Thyroid gland (tissue), 4 donors: ENCODE measurements around the gene BABAM1. TPM values are rescaled to one million over a fixed set of nuclear protein-coding genes. Genes with fewer than 3 reads are reported as not detected.
"Not testable (repeated sequence)": the region's sequence is repeated elsewhere in the genome, so short reads cannot be mapped to it uniquely, and the experiment has no call there.

ENCODE experiments used
- DNase-seq, 2 donors: peaks; one replicate each; pipeline ENCODE4 v3.0.0-alpha.2; 2019
- H3K27ac ChIP-seq, 3 donors: fragments of 200-600 bp; sonication (generic); 1 replicate in 2 of 3; 2 replicates in 1 of 3; pipeline ENCODE4 v1.5.1; 2016 to 2019; ENCODE audit warnings: mild to moderate bottlenecking in 1 of 3, moderate library complexity in 1 of 3
- H3K27me3 ChIP-seq: fragments of 200-600 bp; sonication (generic); one replicate; pipeline ENCODE4 v1.5.1; 2019
- H3K36me3 ChIP-seq, 2 donors: fragments of 200-600 bp; sonication (generic); one replicate each; pipeline ENCODE4 v1.5.1; 2016 to 2019
- H3K4me1 ChIP-seq, 2 donors: fragments of 200-600 bp; sonication (generic); one replicate each; pipeline ENCODE4 v1.5.1; 2017 to 2019
- H3K4me3 ChIP-seq, 3 donors: fragments of 200-600 bp; sonication (generic); replicated peaks in 1 of 3; 1 replicate in 2 of 3; 2 replicates in 1 of 3; pipeline ENCODE4 v1.5.1; 2016; ENCODE audit warnings: mild to moderate bottlenecking in 1 of 3
- H3K9me3 ChIP-seq: fragments of 200-600 bp; sonication (generic); one replicate; pipeline ENCODE4 v1.5.1; 2017
- CTCF ChIP-seq, 6 experiments: fragments of 200-600 bp in 3 of 6; fragments of 450-650 bp in 3 of 6; sonication (generic) in 3 of 6; IDR thresholded peaks; one replicate each; pipeline ENCODE4 v1.5.1; 2016 to 2019; ENCODE audit warnings: antibody characterized with exemption in 6 of 6, mild to moderate bottlenecking in 2 of 6, inconsistent platforms in 1 of 6, moderate library complexity in 1 of 6
- POLR2A ChIP-seq, 2 donors: fragments of 450-650 bp; IDR thresholded peaks; one replicate each; pipeline ENCODE4 v1.6.1; 2017; ENCODE audit warnings: antibody characterized with exemption in 2 of 2, mild to moderate bottlenecking in 2 of 2, moderate library complexity in 1 of 2
- WGBS, 2 donors: methylation state at CpG; one replicate each; pipeline ENCODE4 v1.1.5; 2017; 5-methylcytosine and 5-hydroxymethylcytosine counted together
- intact Hi-C: fragments of 100-400 bp; cut with DNase I; formaldehyde crosslinking; loops from one replicate; pipeline ENCODE4 v1.15.1; 2023
- total RNA-seq, 4 donors: library from RNA; depleted of rRNA; stranded (reverse); fragments of >200 nt; gene quantifications; one replicate each; pipeline ENCODE4 v1.2.3, GENCODE V29; 2016

Gene BABAM1
- total RNA-seq, 4 donors from 2014 or later: 49.6 to 87.5 (median 71.1) TPM

- H3K4me3 ChIP-seq: no peak overlapping the region
- no peaks in the 10 kb centered on the region for H3K27me3 ChIP-seq
- TF ChIP-seq POLR2A (IDR thresholded peaks at IDR 0.05): no peak
- no peak for TF ChIP-seq CTCF (IDR thresholded peaks at IDR 0.05)
- DNase-seq: peak in 1 of 2 donors; percentile 18
- peaks cover 6 to 9% of the 10 kb centered on the region in 2 donors for H3K36me3 ChIP-seq
- 62 to 72% methylated on average over 12 of the region's 12 CpGs for WGBS, 2 donors
- H3K27ac ChIP-seq: peak overlapping the region in 1 of 3 donors; percentile 13
- peaks cover 5% of the 10 kb centered on the region in 2 donors for H3K4me1 ChIP-seq
- intact Hi-C loops: loop anchor here (10.0 kb wide), 1 partner anchor 52 kb away; the partner anchor contains the start of gene USE1
- no peaks in the 10 kb centered on the region for H3K9me3 ChIP-seq
These were observed 661 bp upstream of the BABAM1 start for GRCh38 chr19:17266589-17266974.

GRCh38 chr19:17268754-17269153 lies 1.5 kb downstream of the BABAM1 start:
- no peak for DNase-seq
- Histone ChIP-seq H3K27ac (no peak overlapping the region), H3K4me3 (no peak overlapping the region), H3K27me3 (no peaks in the 10 kb centered on the region), H3K4me1 (peaks cover 5% of the 10 kb centered on the region in 2 donors), H3K36me3 (peaks cover 16 to 19% of the 10 kb centered on the region in 2 donors), H3K9me3 (no peaks in the 10 kb centered on the region)
- intact Hi-C loops: loop anchor here (10.0 kb wide), 1 partner anchor 54 kb away; the partner anchor contains the start of gene USE1
- 87 to 97% methylated on average over 4 to 13 of the region's 13 CpGs for WGBS, 2 donors
- TF ChIP-seq POLR2A (IDR thresholded peaks at IDR 0.05): no peak
- no peak for TF ChIP-seq CTCF (IDR thresholded peaks at IDR 0.05)

GRCh38 chr19:17274892-17275291 lies 7.6 kb downstream of the BABAM1 start:
- H3K27ac ChIP-seq, intact Hi-C loops, H3K4me3 ChIP-seq, H3K4me1 ChIP-seq, H3K9me3 ChIP-seq, DNase-seq, H3K27me3 ChIP-seq: not testable (repeated sequence)
- 98 to 99% methylated on average over 3 of the region's 3 CpGs for WGBS, 2 donors
- peaks cover 35 to 55% of the 10 kb centered on the region in 2 donors for H3K36me3 ChIP-seq

GRCh38 chr19:17275441-17276175 lies 8.4 kb downstream of the BABAM1 start:
- Histone ChIP-seq H3K4me3 (no peak overlapping the region), H3K4me1 (no peaks in the 10 kb centered on the region), H3K27ac (no peak overlapping the region), H3K36me3 (peaks cover 35 to 55% of the 10 kb centered on the region in 2 donors), H3K9me3 (no peaks in the 10 kb centered on the region), H3K27me3 (no peaks in the 10 kb centered on the region)
- 92 to 94% methylated on average over 19 of the region's 19 CpGs for WGBS, 2 donors
- TF ChIP-seq POLR2A (IDR thresholded peaks at IDR 0.05) (no peak), CTCF (IDR thresholded peaks at IDR 0.05) (no peak)
- no peak for DNase-seq
- intact Hi-C loops: no loop called here

- no peaks in the 10 kb centered on the region for H3K9me3 ChIP-seq
- H3K27ac ChIP-seq: no peak overlapping the region
- H3K36me3 ChIP-seq: peaks cover 13 to 32% of the 10 kb centered on the region in 2 donors
- intact Hi-C loops: no loop called here
- no peak overlapping the region for H3K4me3 ChIP-seq
- DNase-seq: no peak
- H3K4me1 ChIP-seq: peaks cover 12 to 13% of the 10 kb centered on the region in 2 donors
- WGBS, 2 donors: 66 to 85% methylated on average over 3 of the region's 3 CpGs
- TF ChIP-seq CTCF (IDR thresholded peaks at IDR 0.05) (no peak), POLR2A (IDR thresholded peaks at IDR 0.05) (no peak)
- peaks cover 9% of the 10 kb centered on the region for H3K27me3 ChIP-seq
These were observed 12.2 kb downstream of the BABAM1 start for GRCh38 chr19:17279436-17279835.
